M059J (cell line): ENCODE measurements around the gene PRKCZ. TPM values are rescaled to one million over a fixed set of nuclear protein-coding genes. Genes with fewer than 3 reads are reported as not detected.

Experiments
- DNase-seq: peaks from one replicate; pipeline ENCODE4 v3.0.0-alpha.2; 2012; ENCODE audit warnings: low read depth
- total RNA-seq: library from RNA; depleted of rRNA; stranded (reverse); fragments of >200 nt; shearing (Covaris generic); gene quantifications from 2 replicates; pipeline ENCODE4 v1.2.3, GENCODE V29; 2014

The PRKCZ gene
- total RNA-seq, 1 experiment from 2014 or later: 0.44 TPM

GRCh38 chr1:2061065-2061778, 11.0 kb downstream of the PRKCZ start:
- no peak for DNase-seq

GRCh38 chr1:2065699-2066098, 15.5 kb downstream of the PRKCZ start:
- no peak for DNase-seq

- no peak for DNase-seq
Observed at GRCh38 chr1:2067393-2067792, 17.2 kb downstream of the PRKCZ start.

- no peak for DNase-seq
Observed at GRCh38 chr1:2067981-2068380, 17.8 kb downstream of the PRKCZ start.

GRCh38 chr1:2068951-2069350, 18.7 kb downstream of the PRKCZ start:
- DNase-seq: no peak

GRCh38 chr1:2070016-2070415, 19.8 kb downstream of the PRKCZ start:
- no peak for DNase-seq

GRCh38 chr1:2070800-2071530, 20.8 kb downstream of the PRKCZ start:
- DNase-seq: no peak

GRCh38 chr1:2072109-2072806, 22.0 kb downstream of the PRKCZ start:
- no peak for DNase-seq

- DNase-seq: no peak
Observed at GRCh38 chr1:2072891-2073290, 22.7 kb downstream of the PRKCZ start.

GRCh38 chr1:2073382-2074230, 23.4 kb downstream of the PRKCZ start:
- peak; percentile 45 for DNase-seq

- DNase-seq: no peak
Observed at GRCh38 chr1:2074396-2074795, 24.2 kb downstream of the PRKCZ start.

GRCh38 chr1:2074944-2075740, 24.9 kb downstream of the PRKCZ start:
- DNase-seq: no peak

GRCh38 chr1:2076826-2077225, 26.6 kb downstream of the PRKCZ start:
- no peak for DNase-seq

- DNase-seq: no peak
Observed at GRCh38 chr1:2078170-2078569, 28.0 kb downstream of the PRKCZ start.

- no peak for DNase-seq
Observed at GRCh38 chr1:2079396-2080085, 29.3 kb downstream of the PRKCZ start.

- no peak for DNase-seq
Observed at GRCh38 chr1:2080140-2080539, 29.9 kb downstream of the PRKCZ start.

- no peak for DNase-seq
Observed at GRCh38 chr1:2080884-2081283, 30.7 kb downstream of the PRKCZ start.

GRCh38 chr1:2081326-2081885, 31.2 kb downstream of the PRKCZ start:
- no peak for DNase-seq

GRCh38 chr1:2082064-2082463, 31.9 kb downstream of the PRKCZ start:
- DNase-seq: no peak

- DNase-seq: no peak
Observed at GRCh38 chr1:2083666-2084065, 33.5 kb downstream of the PRKCZ start.
